Measurements from ENCODE around the gene UBTD1. TPM values are rescaled to one million over a fixed set of nuclear protein-coding genes. Genes with fewer than 3 reads are reported as not detected.
"Not testable (repeated sequence)": the region's sequence is repeated elsewhere in the genome, so short reads cannot be mapped to it uniquely, and the experiment has no call there.

The UBTD1 gene
- polyA plus RNA-seq, 2 donors, result 5.8 to 6.7 TPM

- H3K36me3 ChIP-seq (ENCODE audit: control insufficient read depth in 2 of 2, insufficient read depth in 2 of 2, low read length in 1 of 2), result peaks cover 0 to 2% of the 10 kb centered on the region in 2 donors
- H3K4me3 ChIP-seq (ENCODE audit: low read depth in 1 of 2, low read length in 2 of 2), result no peak overlapping the region
- 44 to 45% methylated on average over 4 of the region's 4 CpGs for WGBS, 2 donors
- peak overlapping the region in 1 of 2 donors; percentile 33 for H3K27ac ChIP-seq (ENCODE audit: low read depth in 2 of 2, low read length in 1 of 2)
- H3K4me1 ChIP-seq (ENCODE audit: control insufficient read depth in 2 of 2, insufficient read depth in 2 of 2, low read length in 1 of 2), result peaks cover 4 to 23% of the 10 kb centered on the region in 2 donors
- no peaks in the 10 kb centered on the region for H3K9me3 ChIP-seq (ENCODE audit: control insufficient read depth in 2 of 2, insufficient read depth in 1 of 2, low read depth in 1 of 2, low read length in 1 of 2)
- no peaks in the 10 kb centered on the region for H3K27me3 ChIP-seq (ENCODE audit: control insufficient read depth in 1 of 2, insufficient read depth in 2 of 2, low read length in 2 of 2)
Observed at GRCh38 chr10:97574374-97575126, 75.8 kb downstream of the UBTD1 start.

- Histone ChIP-seq H3K4me1 (ENCODE audit: control insufficient read depth in 2 of 2, insufficient read depth in 2 of 2, low read length in 1 of 2) (peaks cover 4 to 23% of the 10 kb centered on the region in 2 donors), H3K27me3 (ENCODE audit: control insufficient read depth in 1 of 2, insufficient read depth in 2 of 2, low read length in 2 of 2) (no peaks in the 10 kb centered on the region), H3K36me3 (ENCODE audit: control insufficient read depth in 2 of 2, insufficient read depth in 2 of 2, low read length in 1 of 2) (peaks cover 0 to under 1% of the 10 kb centered on the region in 2 donors), H3K9me3 (ENCODE audit: control insufficient read depth in 2 of 2, insufficient read depth in 1 of 2, low read depth in 1 of 2, low read length in 1 of 2) (no peaks in the 10 kb centered on the region), H3K27ac (ENCODE audit: low read depth in 2 of 2, low read length in 1 of 2) (peak overlapping the region in 1 of 2 donors; percentile 33), H3K4me3 (ENCODE audit: low read depth in 1 of 2, low read length in 2 of 2) (no peak overlapping the region)
- 83 to 85% methylated on average over 6 of the region's 6 CpGs for WGBS, 2 donors
Observed at GRCh38 chr10:97575127-97575668, 76.5 kb downstream of the UBTD1 start.

GRCh38 chr10:97576487-97576886, 77.8 kb downstream of the UBTD1 start:
- 59 to 62% methylated on average over 5 of the region's 5 CpGs for WGBS, 2 donors
- peaks cover 4 to 12% of the 10 kb centered on the region in 2 donors for H3K4me1 ChIP-seq (ENCODE audit: control insufficient read depth in 2 of 2, insufficient read depth in 2 of 2, low read length in 1 of 2)
- H3K27me3 ChIP-seq (ENCODE audit: control insufficient read depth in 1 of 2, insufficient read depth in 2 of 2, low read length in 2 of 2); H3K36me3 ChIP-seq (ENCODE audit: control insufficient read depth in 2 of 2, insufficient read depth in 2 of 2, low read length in 1 of 2); H3K4me3 ChIP-seq (ENCODE audit: low read depth in 1 of 2, low read length in 2 of 2); H3K27ac ChIP-seq (ENCODE audit: low read depth in 2 of 2, low read length in 1 of 2); H3K9me3 ChIP-seq (ENCODE audit: control insufficient read depth in 2 of 2, insufficient read depth in 1 of 2, low read depth in 1 of 2, low read length in 1 of 2): not testable (repeated sequence)

- 82 to 83% methylated on average over 9 of the region's 9 CpGs for WGBS, 2 donors
Observed at GRCh38 chr10:97577701-97578100, 79.0 kb downstream of the UBTD1 start.

GRCh38 chr10:97578171-97578844, 79.6 kb downstream of the UBTD1 start:
- WGBS, 2 donors, result 76 to 82% methylated on average over 40 of the region's 40 CpGs
- Histone ChIP-seq H3K36me3 (ENCODE audit: control insufficient read depth in 2 of 2, insufficient read depth in 2 of 2, low read length in 1 of 2) (no peaks in the 10 kb centered on the region), H3K4me3 (ENCODE audit: low read depth in 1 of 2, low read length in 2 of 2) (no peak overlapping the region), H3K9me3 (ENCODE audit: control insufficient read depth in 2 of 2, insufficient read depth in 1 of 2, low read depth in 1 of 2, low read length in 1 of 2) (no peaks in the 10 kb centered on the region), H3K4me1 (ENCODE audit: control insufficient read depth in 2 of 2, insufficient read depth in 2 of 2, low read length in 1 of 2) (peaks cover 0 to 4% of the 10 kb centered on the region in 2 donors), H3K27me3 (ENCODE audit: control insufficient read depth in 1 of 2, insufficient read depth in 2 of 2, low read length in 2 of 2) (no peaks in the 10 kb centered on the region), H3K27ac (ENCODE audit: low read depth in 2 of 2, low read length in 1 of 2) (no peak overlapping the region)

More at GRCh38 chr10:97577701-97578100, 79.0 kb downstream of the UBTD1 start:
- Histone ChIP-seq H3K36me3 (ENCODE audit: control insufficient read depth in 2 of 2, insufficient read depth in 2 of 2, low read length in 1 of 2) (no peaks in the 10 kb centered on the region), H3K27ac (ENCODE audit: low read depth in 2 of 2, low read length in 1 of 2) (no peak overlapping the region), H3K4me3 (ENCODE audit: low read depth in 1 of 2, low read length in 2 of 2) (no peak overlapping the region), H3K4me1 (ENCODE audit: control insufficient read depth in 2 of 2, insufficient read depth in 2 of 2, low read length in 1 of 2) (peaks cover 0 to 8% of the 10 kb centered on the region in 2 donors), H3K9me3 (ENCODE audit: control insufficient read depth in 2 of 2, insufficient read depth in 1 of 2, low read depth in 1 of 2, low read length in 1 of 2) (no peaks in the 10 kb centered on the region), H3K27me3 (ENCODE audit: control insufficient read depth in 1 of 2, insufficient read depth in 2 of 2, low read length in 2 of 2) (no peaks in the 10 kb centered on the region)

- no peak overlapping the region for H3K4me3 ChIP-seq (ENCODE audit: low read depth in 1 of 2, low read length in 2 of 2)
- peaks cover 3 to 5% of the 10 kb centered on the region in 2 donors for H3K4me1 ChIP-seq (ENCODE audit: control insufficient read depth in 2 of 2, insufficient read depth in 2 of 2, low read length in 1 of 2)
- no peak overlapping the region for H3K27ac ChIP-seq (ENCODE audit: low read depth in 2 of 2, low read length in 1 of 2)
- H3K36me3 ChIP-seq (ENCODE audit: control insufficient read depth in 2 of 2, insufficient read depth in 2 of 2, low read length in 1 of 2), result no peaks in the 10 kb centered on the region
- no peaks in the 10 kb centered on the region for H3K27me3 ChIP-seq (ENCODE audit: control insufficient read depth in 1 of 2, insufficient read depth in 2 of 2, low read length in 2 of 2)
- WGBS, 2 donors, result 85 to 90% methylated on average over 9 of the region's 9 CpGs
- no peaks in the 10 kb centered on the region for H3K9me3 ChIP-seq (ENCODE audit: control insufficient read depth in 2 of 2, insufficient read depth in 1 of 2, low read depth in 1 of 2, low read length in 1 of 2)
Observed at GRCh38 chr10:97580421-97581367, 82.0 kb downstream of the UBTD1 start.

GRCh38 chr10:97582169-97582568, 83.4 kb downstream of the UBTD1 start:
- 94 to 95% methylated on average over 8 of the region's 8 CpGs for WGBS, 2 donors
- Histone ChIP-seq H3K4me3 (ENCODE audit: low read depth in 1 of 2, low read length in 2 of 2) (no peak overlapping the region), H3K36me3 (ENCODE audit: control insufficient read depth in 2 of 2, insufficient read depth in 2 of 2, low read length in 1 of 2) (no peaks in the 10 kb centered on the region), H3K27me3 (ENCODE audit: control insufficient read depth in 1 of 2, insufficient read depth in 2 of 2, low read length in 2 of 2) (no peaks in the 10 kb centered on the region), H3K4me1 (ENCODE audit: control insufficient read depth in 2 of 2, insufficient read depth in 2 of 2, low read length in 1 of 2) (peaks cover 3 to 5% of the 10 kb centered on the region in 2 donors), H3K9me3 (ENCODE audit: control insufficient read depth in 2 of 2, insufficient read depth in 1 of 2, low read depth in 1 of 2, low read length in 1 of 2) (no peaks in the 10 kb centered on the region), H3K27ac (ENCODE audit: low read depth in 2 of 2, low read length in 1 of 2) (no peak overlapping the region)

GRCh38 chr10:97583476-97583875, 84.8 kb downstream of the UBTD1 start:
- no peaks in the 10 kb centered on the region for H3K27me3 ChIP-seq (ENCODE audit: control insufficient read depth in 1 of 2, insufficient read depth in 2 of 2, low read length in 2 of 2)
- H3K9me3 ChIP-seq (ENCODE audit: control insufficient read depth in 2 of 2, insufficient read depth in 1 of 2, low read depth in 1 of 2, low read length in 1 of 2), result no peaks in the 10 kb centered on the region
- 86 to 90% methylated on average over 13 of the region's 13 CpGs for WGBS, 2 donors
- no peaks in the 10 kb centered on the region for H3K36me3 ChIP-seq (ENCODE audit: control insufficient read depth in 2 of 2, insufficient read depth in 2 of 2, low read length in 1 of 2)
- no peak overlapping the region for H3K4me3 ChIP-seq (ENCODE audit: low read depth in 1 of 2, low read length in 2 of 2)
- H3K27ac ChIP-seq (ENCODE audit: low read depth in 2 of 2, low read length in 1 of 2), result no peak overlapping the region
- H3K4me1 ChIP-seq (ENCODE audit: control insufficient read depth in 2 of 2, insufficient read depth in 2 of 2, low read length in 1 of 2), result peaks cover 3 to 5% of the 10 kb centered on the region in 2 donors
